ENCODE data around the gene UBE4B.

UBE4B gene

DNA sequence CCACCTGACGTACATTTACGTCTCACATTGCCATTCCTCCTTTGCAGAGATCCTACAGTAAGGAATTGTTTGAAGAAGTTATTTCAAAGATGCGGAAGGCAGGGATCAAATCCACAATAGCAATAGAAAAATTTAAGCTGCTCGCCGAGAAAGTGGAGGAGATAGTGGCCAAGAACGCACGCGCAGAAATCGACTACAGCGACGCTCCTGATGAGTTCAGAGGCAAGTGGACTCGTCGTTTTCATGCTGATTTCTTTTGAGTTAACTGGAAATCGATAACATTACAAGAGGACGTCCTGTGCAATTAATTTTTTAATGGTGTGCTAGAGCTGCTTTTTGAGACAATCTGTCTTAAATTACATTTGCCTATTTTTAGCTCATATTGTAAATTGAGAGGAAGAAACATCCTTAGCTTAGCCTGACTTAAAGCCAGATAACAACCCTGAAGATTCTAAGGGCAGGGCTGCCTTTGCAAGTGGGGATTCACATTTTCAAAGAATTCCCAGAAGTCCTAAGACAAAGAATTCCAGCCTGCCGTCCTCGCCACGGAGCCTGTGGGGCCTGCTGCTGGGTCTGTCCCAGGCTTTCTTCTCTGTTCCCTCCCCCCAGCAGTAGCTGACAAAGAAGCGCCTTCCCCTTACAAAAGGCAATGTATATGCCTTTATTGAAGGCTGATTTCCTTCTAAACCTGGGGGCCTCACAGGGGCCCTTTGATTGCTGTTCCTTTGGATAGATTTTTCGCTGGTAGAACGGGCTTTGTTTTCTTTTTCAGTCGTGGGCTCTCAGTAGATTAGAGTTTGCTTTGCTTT is 146.0 kb downstream of the UBE4B start:
- peaks cover 6% of the 10 kb centered on the region for H3K36me3 ChIP-seq (replicated peaks)

DNA sequence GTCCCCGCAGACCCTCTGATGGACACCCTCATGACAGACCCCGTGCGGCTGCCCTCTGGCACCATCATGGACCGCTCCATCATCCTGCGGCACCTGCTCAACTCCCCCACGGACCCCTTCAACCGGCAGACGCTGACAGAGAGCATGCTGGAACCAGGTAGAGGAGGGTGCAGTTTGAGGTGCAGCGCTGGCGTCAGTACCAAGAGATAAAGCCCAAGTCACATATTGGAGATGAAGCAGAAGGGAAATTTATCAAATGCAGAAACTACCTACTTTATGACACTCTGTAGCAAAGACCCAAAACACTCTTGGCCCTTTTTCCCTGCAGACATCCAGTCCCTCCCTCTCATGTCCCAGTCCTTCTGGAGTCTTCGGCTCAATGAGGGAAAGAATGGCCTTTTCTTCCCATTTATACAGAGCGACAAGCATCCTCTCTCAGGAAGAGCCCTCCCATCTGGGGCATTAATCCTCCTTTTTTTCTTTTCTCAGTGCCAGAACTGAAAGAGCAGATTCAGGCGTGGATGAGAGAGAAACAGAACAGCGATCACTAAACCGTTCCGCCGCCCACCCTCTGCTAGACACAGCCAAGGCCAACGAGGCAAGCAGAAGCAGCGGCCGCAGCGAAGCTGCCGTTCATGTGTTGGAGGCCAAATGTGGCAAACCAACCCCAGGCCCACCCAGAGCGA is 146.8 kb downstream of the UBE4B start:
- no peaks in the 10 kb centered on the region for H3K27me3 ChIP-seq (replicated peaks)
- H3K36me3 ChIP-seq (replicated peaks), result peaks cover 6% of the 10 kb centered on the region
- H3K27ac ChIP-seq, result no peak overlapping the region
- no peak for DNase-seq
- in situ Hi-C loops (cut with HindIII; ENCODE audit: low pct_ligation_motif_present, low sequenced_read_pairs), result no loop called here
- no peak overlapping the region for H3K4me3 ChIP-seq (ENCODE audit: low read depth, low read length)
- TF ChIP-seq, protein P1, sequence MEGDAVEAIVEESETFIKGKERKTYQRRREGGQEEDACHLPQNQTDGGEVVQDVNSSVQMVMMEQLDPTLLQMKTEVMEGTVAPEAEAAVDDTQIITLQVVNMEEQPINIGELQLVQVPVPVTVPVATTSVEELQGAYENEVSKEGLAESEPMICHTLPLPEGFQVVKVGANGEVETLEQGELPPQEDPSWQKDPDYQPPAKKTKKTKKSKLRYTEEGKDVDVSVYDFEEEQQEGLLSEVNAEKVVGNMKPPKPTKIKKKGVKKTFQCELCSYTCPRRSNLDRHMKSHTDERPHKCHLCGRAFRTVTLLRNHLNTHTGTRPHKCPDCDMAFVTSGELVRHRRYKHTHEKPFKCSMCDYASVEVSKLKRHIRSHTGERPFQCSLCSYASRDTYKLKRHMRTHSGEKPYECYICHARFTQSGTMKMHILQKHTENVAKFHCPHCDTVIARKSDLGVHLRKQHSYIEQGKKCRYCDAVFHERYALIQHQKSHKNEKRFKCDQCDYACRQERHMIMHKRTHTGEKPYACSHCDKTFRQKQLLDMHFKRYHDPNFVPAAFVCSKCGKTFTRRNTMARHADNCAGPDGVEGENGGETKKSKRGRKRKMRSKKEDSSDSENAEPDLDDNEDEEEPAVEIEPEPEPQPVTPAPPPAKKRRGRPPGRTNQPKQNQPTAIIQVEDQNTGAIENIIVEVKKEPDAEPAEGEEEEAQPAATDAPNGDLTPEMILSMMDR (IDR thresholded peaks at IDR 0.05; ENCODE audit: low read depth, low read length, missing control alignments), result no peak

More for the DNA sequence above, 146.0 kb downstream of the UBE4B start:
- no peaks in the 10 kb centered on the region for H3K27me3 ChIP-seq (replicated peaks)
- in situ Hi-C loops (cut with HindIII; ENCODE audit: low pct_ligation_motif_present, low sequenced_read_pairs), result no loop called here
- H3K27ac ChIP-seq, result no peak overlapping the region
- TF ChIP-seq, protein P1 (IDR thresholded peaks at IDR 0.05; ENCODE audit: low read depth, low read length, missing control alignments), result no peak
- DNase-seq, result no peak
- H3K4me3 ChIP-seq (ENCODE audit: low read depth, low read length), result no peak overlapping the region

DNA sequence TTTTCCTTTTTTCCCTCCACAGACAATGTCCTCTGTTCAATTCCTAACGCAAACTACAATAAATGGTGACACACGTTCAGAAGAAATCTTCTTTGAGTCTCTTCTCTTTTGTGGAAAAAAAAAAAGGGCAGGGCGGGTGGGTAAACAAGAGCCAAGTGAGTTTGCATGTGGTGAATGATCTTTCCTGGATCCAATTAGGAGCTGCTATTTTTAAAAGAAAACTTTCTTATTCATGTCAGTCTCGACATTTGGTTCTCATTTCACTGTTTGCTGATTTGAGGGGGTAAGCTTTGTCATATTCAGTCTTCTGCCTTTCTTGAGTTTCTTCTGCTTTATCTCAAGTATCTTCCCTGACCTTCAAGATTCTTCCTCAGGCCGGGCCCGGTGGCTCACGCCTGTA is 148.4 kb downstream of the UBE4B start:
- H3K27me3 ChIP-seq (replicated peaks), result no peaks in the 10 kb centered on the region
- peaks cover 6% of the 10 kb centered on the region for H3K36me3 ChIP-seq (replicated peaks)
- in situ Hi-C loops (cut with HindIII; ENCODE audit: low pct_ligation_motif_present, low sequenced_read_pairs), result no loop called here
- TF ChIP-seq, protein P1 (IDR thresholded peaks at IDR 0.05; ENCODE audit: low read depth, low read length, missing control alignments), result no peak
- no peak overlapping the region for H3K27ac ChIP-seq
- H3K4me3 ChIP-seq (ENCODE audit: low read depth, low read length), result no peak overlapping the region
- no peak for DNase-seq

DNA sequence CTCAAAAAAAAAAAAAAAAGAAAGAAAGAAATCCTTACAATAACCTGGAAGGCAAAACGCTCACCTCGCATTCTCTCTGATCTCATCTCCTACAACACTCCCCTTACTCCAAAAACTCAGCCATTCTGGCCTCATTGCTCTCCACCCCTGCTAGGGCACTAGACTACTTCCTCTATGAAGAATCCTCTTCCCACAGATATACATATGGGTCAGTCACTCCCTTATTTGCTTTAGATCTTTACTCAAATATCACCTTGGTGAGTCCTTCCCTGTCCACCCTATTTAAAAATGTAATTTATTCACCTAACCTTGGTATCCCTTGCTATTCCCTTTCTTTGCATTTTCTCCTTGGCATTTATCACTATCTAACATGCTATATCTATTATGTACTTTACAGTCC is 153.0 kb downstream of the UBE4B start:
- no peak overlapping the region for H3K27ac ChIP-seq
- no peaks in the 10 kb centered on the region for H3K27me3 ChIP-seq (replicated peaks)
- TF ChIP-seq, protein P1 (IDR thresholded peaks at IDR 0.05; ENCODE audit: low read depth, low read length, missing control alignments), result no peak
- H3K4me3 ChIP-seq (ENCODE audit: low read depth, low read length), result no peak overlapping the region
- DNase-seq, result no peak
- no peaks in the 10 kb centered on the region for H3K36me3 ChIP-seq (replicated peaks)
- in situ Hi-C loops (cut with HindIII; ENCODE audit: low pct_ligation_motif_present, low sequenced_read_pairs), result no loop called here

DNA sequence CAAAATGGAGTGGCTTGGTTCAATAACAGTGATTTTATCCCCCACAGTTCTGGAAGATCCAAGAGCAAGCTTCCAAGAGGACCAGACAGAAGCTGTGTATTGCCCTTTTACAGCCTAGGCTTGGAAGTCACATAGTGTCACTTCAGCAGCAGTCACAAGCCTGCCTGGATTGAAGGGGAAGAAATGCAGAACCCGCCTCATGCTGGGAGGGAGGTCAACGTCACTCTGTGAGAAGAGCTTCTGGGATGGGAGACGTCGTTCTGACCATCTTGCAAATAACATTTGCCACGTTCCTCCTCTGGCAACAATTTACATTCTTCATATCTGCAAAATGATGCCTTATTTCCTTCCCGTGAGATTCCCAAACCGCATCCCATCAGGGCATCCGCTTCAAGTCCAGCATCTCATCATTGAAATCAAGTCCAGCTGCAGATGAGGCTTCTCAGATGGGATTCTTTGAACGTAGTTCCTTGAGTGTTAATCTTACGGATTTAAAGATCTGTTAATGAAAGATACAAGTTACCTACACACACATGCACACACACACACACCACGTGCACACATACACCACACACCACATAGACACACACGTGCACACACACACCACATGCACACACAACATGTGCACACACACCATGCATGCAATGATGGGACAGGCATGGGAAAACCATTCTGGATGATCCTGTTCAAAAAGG is 153.7 kb downstream of the UBE4B start:
- in situ Hi-C loops (cut with HindIII; ENCODE audit: low pct_ligation_motif_present, low sequenced_read_pairs), result no loop called here
- Histone ChIP-seq H3K27me3 (replicated peaks) (no peaks in the 10 kb centered on the region), H3K4me3 (ENCODE audit: low read depth, low read length) (no peak overlapping the region), H3K27ac (no peak overlapping the region), H3K36me3 (replicated peaks) (no peaks in the 10 kb centered on the region)
- DNase-seq, result no peak
- TF ChIP-seq, protein P1 (IDR thresholded peaks at IDR 0.05; ENCODE audit: low read depth, low read length, missing control alignments), result no peak
